ENCODE data around the gene CLMP. TPM values are rescaled to one million over a fixed set of nuclear protein-coding genes. Genes with fewer than 3 reads are reported as not detected.
A peak's percentile ranks its signal among the peaks of the same experiment; 100 is the strongest.
"Not testable (repeated sequence)": the region's sequence is repeated elsewhere in the genome, so short reads cannot be mapped to it uniquely, and the experiment has no call there.

Gene CLMP
- polyA plus RNA-seq, 2 of the 4 experiments (the other 2 are of a cell fraction), result 15.7 to 17.1 TPM

DNA sequence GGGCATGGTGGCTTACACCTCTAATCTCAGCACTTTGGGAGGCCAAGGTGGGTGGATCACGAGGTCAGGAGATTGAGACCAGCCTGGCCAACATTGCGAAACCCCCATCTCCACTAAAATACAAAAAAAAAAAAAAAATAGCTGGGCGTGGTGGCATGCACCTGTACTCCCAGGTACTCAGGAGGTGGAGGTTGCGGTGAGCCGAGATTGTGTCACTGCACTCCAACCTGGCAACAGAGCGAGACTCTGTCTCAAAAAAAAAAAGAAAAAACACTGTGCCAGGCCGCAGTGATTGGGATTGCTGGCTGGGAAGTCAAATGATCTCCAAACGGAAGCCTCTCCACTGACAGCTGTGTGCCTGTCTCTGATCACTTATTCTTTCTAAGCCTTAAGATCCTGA, 104.9 kb downstream of the CLMP start:
- CTCF ChIA-PET, result interaction anchor here (0.7 to 1.4 kb wide), 3 partner anchors 10 to 68 kb away, joined by 3 to 4 read pairs (median 4); no protein-coding TSS in a partner anchor
- H3K4me3 ChIP-seq; H3K27ac ChIP-seq; ATAC-seq; POLR2A ChIA-PET; H3K9me3 ChIP-seq; FAIRE-seq; H3K4me2 ChIP-seq; DNase-seq (ENCODE audit: low read depth in 1 of 2, low spot score in 1 of 2); H3K4me1 ChIP-seq: not testable (repeated sequence)
- 93% methylated on average over 8 of the region's 8 CpGs for WGBS (ENCODE audit: missing lambda C conversion rate)
- peak; percentile 10 to 11; a peak in 2 of 4 replicates for TF ChIP-seq CEBPB (IDR thresholded peaks at IDR 0.05)

DNA sequence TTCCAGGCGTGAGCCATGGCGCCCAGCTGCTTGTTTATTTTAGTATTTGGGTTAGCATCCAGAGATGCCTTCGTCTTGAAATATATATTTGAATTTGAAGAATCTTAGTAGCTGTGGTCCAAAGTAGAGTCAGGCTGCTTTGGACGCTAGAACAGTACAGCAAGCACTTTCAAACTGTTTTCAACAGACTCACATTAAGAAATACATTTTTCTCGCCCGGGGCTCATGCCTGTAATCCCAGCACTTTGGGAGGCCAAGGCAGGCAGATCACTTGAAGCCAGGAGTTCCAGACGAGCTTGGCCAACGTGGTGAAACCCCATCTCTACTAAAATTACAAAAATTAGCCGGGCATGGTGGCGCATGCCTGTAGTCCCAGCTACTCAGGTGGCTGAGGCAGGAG, 106.2 kb downstream of the CLMP start:
- ATAC-seq; POLR2A ChIA-PET; FAIRE-seq; H3K4me2 ChIP-seq; H3K9me3 ChIP-seq; H3K4me1 ChIP-seq; H3K4me3 ChIP-seq; H3K27ac ChIP-seq; DNase-seq (ENCODE audit: low read depth in 1 of 2, low spot score in 1 of 2): not testable (repeated sequence)
- 91% methylated on average over 10 of the region's 10 CpGs for WGBS (ENCODE audit: missing lambda C conversion rate)
- CTCF ChIA-PET, result interaction anchor here (0.6 to 1.1 kb wide), 2 partner anchors 14 to 84 kb away, joined by 3 read pairs; no protein-coding TSS in a partner anchor

DNA sequence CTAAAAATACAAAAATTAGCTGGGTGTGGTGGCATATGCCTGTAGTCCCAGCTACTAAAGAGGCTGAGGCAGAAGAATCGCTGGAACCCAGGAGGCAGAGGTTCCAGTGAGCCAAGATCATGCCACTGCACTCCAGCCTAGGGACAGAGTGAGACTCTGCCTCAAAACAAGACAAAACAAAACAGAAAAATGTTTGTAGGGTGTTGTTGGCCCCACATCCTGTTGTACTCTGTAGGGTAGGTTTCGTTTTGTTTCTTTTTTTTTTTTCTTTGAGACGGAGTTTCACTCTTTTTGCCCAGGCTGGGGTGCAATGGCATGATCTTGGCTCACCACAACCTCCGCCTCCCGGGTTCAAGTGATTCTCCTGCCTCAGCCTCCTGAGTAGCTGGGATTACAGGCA, 107.4 kb downstream of the CLMP start:
- DNase-seq (ENCODE audit: low read depth in 1 of 2, low spot score in 1 of 2); H3K27ac ChIP-seq; ATAC-seq; H3K4me2 ChIP-seq; H3K4me3 ChIP-seq; FAIRE-seq; H3K9me3 ChIP-seq; POLR2A ChIA-PET: not testable (repeated sequence)
- H3K4me1 ChIP-seq, result peaks cover 14% of the 10 kb centered on the region; the same call in 2 of the 3 replicates
- CTCF ChIA-PET, result interaction anchor here (1.0 to 1.1 kb wide), 2 partner anchors 9 to 15 kb away, joined by 3 read pairs; no protein-coding TSS in a partner anchor
- 95% methylated on average over 5 of the region's 5 CpGs for WGBS (ENCODE audit: missing lambda C conversion rate)

DNA sequence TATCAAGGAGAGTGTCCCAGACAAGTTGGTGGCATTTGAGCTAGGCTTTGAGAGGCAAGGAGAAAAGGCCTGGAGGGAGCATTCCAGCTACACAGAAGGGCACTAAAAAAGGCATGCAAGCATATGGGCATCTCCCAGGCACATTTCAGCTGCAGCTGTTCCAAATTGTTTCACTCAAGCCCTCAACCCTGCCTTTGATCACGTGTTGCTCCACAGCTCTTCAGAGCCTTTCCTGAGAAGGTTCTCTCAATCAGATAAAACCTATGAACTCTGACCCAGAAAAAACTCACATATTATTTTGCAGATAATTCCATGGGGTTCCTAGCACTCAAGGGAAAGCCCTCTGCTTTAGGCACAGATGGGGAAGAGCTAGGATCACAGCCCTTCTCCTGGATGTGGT, 108.7 kb downstream of the CLMP start:
- POLR2A ChIA-PET, result no interaction called here
- no peak overlapping the region for H3K27ac ChIP-seq
- CTCF ChIA-PET, result interaction anchor here (1.0 to 1.7 kb wide), 2 partner anchors 16 to 161 kb away, joined by 4 read pairs; no protein-coding TSS in a partner anchor
- WGBS (ENCODE audit: missing lambda C conversion rate), result 71% methylated on average over 1 of the region's 1 CpG
- H3K4me3 ChIP-seq, result no peak overlapping the region
- H3K9me3 ChIP-seq, result no peaks in the 10 kb centered on the region
- no peak overlapping the region for H3K4me2 ChIP-seq
- no peak for ATAC-seq
- no peak for DNase-seq (ENCODE audit: low read depth in 1 of 2, low spot score in 1 of 2)
- FAIRE-seq, result no peak
- TF ChIP-seq FOXS1 (CRISPR knock-in tag; IDR thresholded peaks at IDR 0.05) (no peak), HDAC2 (IDR thresholded peaks at IDR 0.05) (no peak), CEBPB (IDR thresholded peaks at IDR 0.05) (no peak), ZFP36 (IDR thresholded peaks at IDR 0.05; ENCODE audit: borderline replicate concordance, partially characterized antibody) (no peak), FOSB (CRISPR knock-in tag; IDR thresholded peaks at IDR 0.05) (no peak), KDM1A (IDR thresholded peaks at IDR 0.05; ENCODE audit: low read depth) (no peak), NR3C1 (IDR thresholded peaks at IDR 0.05) (no peak), GATA3 (IDR thresholded peaks at IDR 0.05; ENCODE audit: borderline replicate concordance) (no peak), CBX2 (IDR thresholded peaks at IDR 0.05; ENCODE audit: borderline replicate concordance, low read depth) (no peak), POLR2A (IDR thresholded peaks at IDR 0.05; ENCODE audit: low read length) (no peak), TP53 (CRISPR knock-in tag; IDR thresholded peaks at IDR 0.05) (no peak), NPAS2 (CRISPR knock-in tag; IDR thresholded peaks at IDR 0.05; ENCODE audit: borderline replicate concordance) (no peak), RNF2 (IDR thresholded peaks at IDR 0.05; ENCODE audit: borderline replicate concordance, low read depth) (no peak), HOXB13 (CRISPR knock-in tag; IDR thresholded peaks at IDR 0.05; ENCODE audit: low read depth) (no peak), EHMT2 (IDR thresholded peaks at IDR 0.05; ENCODE audit: low read depth) (no peak)
- TF ChIP-seq, protein P1, sequence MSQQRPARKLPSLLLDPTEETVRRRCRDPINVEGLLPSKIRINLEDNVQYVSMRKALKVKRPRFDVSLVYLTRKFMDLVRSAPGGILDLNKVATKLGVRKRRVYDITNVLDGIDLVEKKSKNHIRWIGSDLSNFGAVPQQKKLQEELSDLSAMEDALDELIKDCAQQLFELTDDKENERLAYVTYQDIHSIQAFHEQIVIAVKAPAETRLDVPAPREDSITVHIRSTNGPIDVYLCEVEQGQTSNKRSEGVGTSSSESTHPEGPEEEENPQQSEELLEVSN (IDR thresholded peaks at IDR 0.05; ENCODE audit: borderline replicate concordance, low read depth), result no peak
- TF ChIP-seq, protein P2, sequence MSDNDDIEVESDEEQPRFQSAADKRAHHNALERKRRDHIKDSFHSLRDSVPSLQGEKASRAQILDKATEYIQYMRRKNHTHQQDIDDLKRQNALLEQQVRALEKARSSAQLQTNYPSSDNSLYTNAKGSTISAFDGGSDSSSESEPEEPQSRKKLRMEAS (IDR thresholded peaks at IDR 0.05), result no peak
- TF ChIP-seq, protein P3, sequence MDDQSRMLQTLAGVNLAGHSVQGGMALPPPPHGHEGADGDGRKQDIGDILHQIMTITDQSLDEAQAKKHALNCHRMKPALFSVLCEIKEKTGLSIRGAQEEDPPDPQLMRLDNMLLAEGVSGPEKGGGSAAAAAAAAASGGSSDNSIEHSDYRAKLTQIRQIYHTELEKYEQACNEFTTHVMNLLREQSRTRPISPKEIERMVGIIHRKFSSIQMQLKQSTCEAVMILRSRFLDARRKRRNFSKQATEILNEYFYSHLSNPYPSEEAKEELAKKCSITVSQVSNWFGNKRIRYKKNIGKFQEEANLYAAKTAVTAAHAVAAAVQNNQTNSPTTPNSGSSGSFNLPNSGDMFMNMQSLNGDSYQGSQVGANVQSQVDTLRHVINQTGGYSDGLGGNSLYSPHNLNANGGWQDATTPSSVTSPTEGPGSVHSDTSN (IDR thresholded peaks at IDR 0.05), result no peak
- TF ChIP-seq, protein P4, sequence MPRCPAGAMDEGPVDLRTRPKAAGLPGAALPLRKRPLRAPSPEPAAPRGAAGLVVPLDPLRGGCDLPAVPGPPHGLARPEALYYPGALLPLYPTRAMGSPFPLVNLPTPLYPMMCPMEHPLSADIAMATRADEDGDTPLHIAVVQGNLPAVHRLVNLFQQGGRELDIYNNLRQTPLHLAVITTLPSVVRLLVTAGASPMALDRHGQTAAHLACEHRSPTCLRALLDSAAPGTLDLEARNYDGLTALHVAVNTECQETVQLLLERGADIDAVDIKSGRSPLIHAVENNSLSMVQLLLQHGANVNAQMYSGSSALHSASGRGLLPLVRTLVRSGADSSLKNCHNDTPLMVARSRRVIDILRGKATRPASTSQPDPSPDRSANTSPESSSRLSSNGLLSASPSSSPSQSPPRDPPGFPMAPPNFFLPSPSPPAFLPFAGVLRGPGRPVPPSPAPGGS (IDR thresholded peaks at IDR 0.05), result no peak
- H3K4me1 ChIP-seq, result peaks cover 14% of the 10 kb centered on the region; the same call in 2 of the 3 replicates
